Measurements from ENCODE around the gene OR8B4.

DNA sequence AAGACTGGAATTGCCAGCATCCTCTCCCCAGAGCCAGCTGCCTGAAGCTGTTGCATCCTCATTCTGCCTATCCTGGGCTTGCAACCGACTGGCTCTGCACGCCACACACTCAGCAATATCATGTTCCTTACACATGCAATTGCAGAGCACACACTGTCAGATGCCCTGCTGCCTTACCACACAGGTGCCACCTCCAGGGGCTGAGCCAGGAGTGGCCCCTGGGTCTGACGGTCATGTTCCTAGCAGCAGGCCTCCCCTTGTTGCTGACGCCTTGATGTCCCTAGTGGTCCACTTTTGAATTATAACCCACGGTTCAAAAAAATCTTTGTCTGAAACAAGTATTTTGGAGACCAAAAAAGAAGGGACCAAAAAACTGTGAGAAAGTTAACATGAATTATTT lies 39.3 kb upstream of the OR8B4 start:
- TF ChIP-seq, protein P1, sequence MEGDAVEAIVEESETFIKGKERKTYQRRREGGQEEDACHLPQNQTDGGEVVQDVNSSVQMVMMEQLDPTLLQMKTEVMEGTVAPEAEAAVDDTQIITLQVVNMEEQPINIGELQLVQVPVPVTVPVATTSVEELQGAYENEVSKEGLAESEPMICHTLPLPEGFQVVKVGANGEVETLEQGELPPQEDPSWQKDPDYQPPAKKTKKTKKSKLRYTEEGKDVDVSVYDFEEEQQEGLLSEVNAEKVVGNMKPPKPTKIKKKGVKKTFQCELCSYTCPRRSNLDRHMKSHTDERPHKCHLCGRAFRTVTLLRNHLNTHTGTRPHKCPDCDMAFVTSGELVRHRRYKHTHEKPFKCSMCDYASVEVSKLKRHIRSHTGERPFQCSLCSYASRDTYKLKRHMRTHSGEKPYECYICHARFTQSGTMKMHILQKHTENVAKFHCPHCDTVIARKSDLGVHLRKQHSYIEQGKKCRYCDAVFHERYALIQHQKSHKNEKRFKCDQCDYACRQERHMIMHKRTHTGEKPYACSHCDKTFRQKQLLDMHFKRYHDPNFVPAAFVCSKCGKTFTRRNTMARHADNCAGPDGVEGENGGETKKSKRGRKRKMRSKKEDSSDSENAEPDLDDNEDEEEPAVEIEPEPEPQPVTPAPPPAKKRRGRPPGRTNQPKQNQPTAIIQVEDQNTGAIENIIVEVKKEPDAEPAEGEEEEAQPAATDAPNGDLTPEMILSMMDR (IDR thresholded peaks at IDR 0.05), result no peak
- no peak for TF ChIP-seq POLR2A (IDR thresholded peaks at IDR 0.05)

Measured in adrenal gland (tissue), 5 donors.